ENCODE results near the gene IKBKG.
"Not testable (repeated sequence)": the region's sequence is repeated elsewhere in the genome, so short reads cannot be mapped to it uniquely, and the experiment has no call there.

IKBKG gene

GRCh38 chrX:154558896-154559295, 11.5 kb downstream of the IKBKG start:
- H3K4me3 ChIP-seq (ENCODE audit: low read length in 2 of 2); H3K14ac ChIP-seq (ENCODE audit: low read length); H2AFZ ChIP-seq (ENCODE audit: low read length); H2AK5ac ChIP-seq (ENCODE audit: low read depth, low read length); H3K27me3 ChIP-seq (ENCODE audit: control insufficient read depth in 3 of 3, insufficient read depth in 3 of 3, low read depth in 1 of 3, low read length in 3 of 3); H3K4me2 ChIP-seq (ENCODE audit: insufficient read depth, low read length, poor library complexity, severe bottlenecking); H3K9me3 ChIP-seq (replicated peaks in 1 of 2; ENCODE audit: control insufficient read depth in 2 of 2, insufficient read depth in 1 of 2, low read depth in 1 of 2, low read length in 2 of 2); H3K4ac ChIP-seq (ENCODE audit: low read length); H2BK120ac ChIP-seq (ENCODE audit: low read depth, low read length); H2BK12ac ChIP-seq (ENCODE audit: low read length); H2BK15ac ChIP-seq (ENCODE audit: low read length); H3K27ac ChIP-seq (replicated peaks; ENCODE audit: low read length); H4K8ac ChIP-seq (ENCODE audit: low read depth, low read length); DNase-seq (ENCODE audit: low spot score); H3K18ac ChIP-seq (ENCODE audit: low read length); H3K36me3 ChIP-seq (replicated peaks in 1 of 2; ENCODE audit: control insufficient read depth in 2 of 2, insufficient read depth in 2 of 2, low read length in 2 of 2); H3K79me1 ChIP-seq (ENCODE audit: low read depth, low read length); H4K91ac ChIP-seq (ENCODE audit: low read depth, low read length, poor library complexity); H3K23ac ChIP-seq (ENCODE audit: low read depth, low read length, poor library complexity); H3K4me1 ChIP-seq (ENCODE audit: control insufficient read depth in 2 of 2, insufficient read depth in 1 of 2, low read depth in 1 of 2, low read length in 2 of 2); H2BK5ac ChIP-seq (ENCODE audit: low read length); H3K9ac ChIP-seq (ENCODE audit: low read depth, low read length, poor library complexity): not testable (repeated sequence)
- WGBS, 2 donors (ENCODE audit: extremely low coverage in 2 of 2, insufficient read length in 2 of 2, insufficient replicate concordance in 1 of 2), result no CpG with 5 or more reads among the region's 21 CpGs

DNA sequence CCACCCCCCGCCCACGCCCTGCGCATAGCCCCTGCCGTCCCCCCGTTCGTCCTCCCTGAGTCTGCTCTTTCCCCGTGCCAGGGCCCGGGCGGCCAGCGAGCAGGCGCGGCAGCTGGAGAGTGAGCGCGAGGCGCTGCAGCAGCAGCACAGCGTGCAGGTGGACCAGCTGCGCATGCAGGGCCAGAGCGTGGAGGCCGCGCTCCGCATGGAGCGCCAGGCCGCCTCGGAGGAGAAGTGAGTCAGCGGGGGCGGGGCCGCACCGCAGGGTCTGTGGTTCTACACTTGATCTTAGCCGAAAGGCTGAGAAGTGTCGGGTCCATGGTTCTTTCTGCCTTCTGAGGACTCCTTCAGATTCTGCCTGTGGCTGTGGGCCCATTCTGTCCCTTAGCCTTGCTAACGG, 12.9 kb downstream of the IKBKG start:
- H3K18ac ChIP-seq (ENCODE audit: low read length), result not testable (repeated sequence)

DNA sequence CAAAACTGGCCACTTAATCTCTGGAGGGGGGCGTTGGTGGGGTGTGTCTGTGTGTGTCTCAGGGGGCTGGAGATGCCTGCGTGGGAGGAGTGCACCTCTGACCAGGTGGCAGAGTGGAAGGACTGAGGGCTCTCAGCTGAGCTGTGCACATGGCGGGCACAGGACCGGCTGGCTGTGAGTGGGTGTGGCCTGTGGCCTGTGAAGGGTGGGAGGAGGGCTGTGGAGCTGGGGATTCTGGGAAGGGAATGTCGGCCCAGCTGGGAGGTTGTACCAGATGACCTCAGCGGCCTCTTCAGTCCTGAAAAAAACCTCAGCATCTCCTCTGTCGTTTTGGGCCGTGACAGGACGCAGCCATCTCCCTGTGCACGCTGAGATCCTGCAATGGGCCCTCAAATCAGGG, 14.9 kb downstream of the IKBKG start:
- H3K27me3 ChIP-seq (ENCODE audit: control insufficient read depth in 3 of 3, insufficient read depth in 3 of 3, low read depth in 1 of 3, low read length in 3 of 3); H3K14ac ChIP-seq (ENCODE audit: low read length); DNase-seq (ENCODE audit: low spot score); H3K23ac ChIP-seq (ENCODE audit: low read depth, low read length, poor library complexity); H3K36me3 ChIP-seq (replicated peaks in 1 of 2; ENCODE audit: control insufficient read depth in 2 of 2, insufficient read depth in 2 of 2, low read length in 2 of 2); H2BK12ac ChIP-seq (ENCODE audit: low read length); H2BK15ac ChIP-seq (ENCODE audit: low read length); H2BK5ac ChIP-seq (ENCODE audit: low read length); H3K9me3 ChIP-seq (replicated peaks in 1 of 2; ENCODE audit: control insufficient read depth in 2 of 2, insufficient read depth in 1 of 2, low read depth in 1 of 2, low read length in 2 of 2); H3K4ac ChIP-seq (ENCODE audit: low read length); H4K91ac ChIP-seq (ENCODE audit: low read depth, low read length, poor library complexity); H3K4me2 ChIP-seq (ENCODE audit: insufficient read depth, low read length, poor library complexity, severe bottlenecking); H2BK120ac ChIP-seq (ENCODE audit: low read depth, low read length); H2AFZ ChIP-seq (ENCODE audit: low read length); H3K79me1 ChIP-seq (ENCODE audit: low read depth, low read length); H3K4me3 ChIP-seq (ENCODE audit: low read length in 2 of 2); H2AK5ac ChIP-seq (ENCODE audit: low read depth, low read length); H3K4me1 ChIP-seq (ENCODE audit: control insufficient read depth in 2 of 2, insufficient read depth in 1 of 2, low read depth in 1 of 2, low read length in 2 of 2); H3K18ac ChIP-seq (ENCODE audit: low read length); H3K9ac ChIP-seq (ENCODE audit: low read depth, low read length, poor library complexity); H3K27ac ChIP-seq (replicated peaks; ENCODE audit: low read length); H4K8ac ChIP-seq (ENCODE audit: low read depth, low read length): not testable (repeated sequence)
- no CpG with 5 or more reads among the region's 10 CpGs for WGBS, 2 donors (ENCODE audit: extremely low coverage in 2 of 2, insufficient read length in 2 of 2, insufficient replicate concordance in 1 of 2)

More for the DNA sequence above, 12.9 kb downstream of the IKBKG start:
- H3K4me3 ChIP-seq (ENCODE audit: low read length in 2 of 2); H3K4ac ChIP-seq (ENCODE audit: low read length); H2AFZ ChIP-seq (ENCODE audit: low read length); H3K14ac ChIP-seq (ENCODE audit: low read length); H3K23ac ChIP-seq (ENCODE audit: low read depth, low read length, poor library complexity); H2BK5ac ChIP-seq (ENCODE audit: low read length); H3K27me3 ChIP-seq (ENCODE audit: control insufficient read depth in 3 of 3, insufficient read depth in 3 of 3, low read depth in 1 of 3, low read length in 3 of 3); H2AK5ac ChIP-seq (ENCODE audit: low read depth, low read length); H3K4me1 ChIP-seq (ENCODE audit: control insufficient read depth in 2 of 2, insufficient read depth in 1 of 2, low read depth in 1 of 2, low read length in 2 of 2); H3K27ac ChIP-seq (replicated peaks; ENCODE audit: low read length); H4K91ac ChIP-seq (ENCODE audit: low read depth, low read length, poor library complexity); H3K79me1 ChIP-seq (ENCODE audit: low read depth, low read length); H3K36me3 ChIP-seq (replicated peaks in 1 of 2; ENCODE audit: control insufficient read depth in 2 of 2, insufficient read depth in 2 of 2, low read length in 2 of 2); H3K4me2 ChIP-seq (ENCODE audit: insufficient read depth, low read length, poor library complexity, severe bottlenecking); H3K9me3 ChIP-seq (replicated peaks in 1 of 2; ENCODE audit: control insufficient read depth in 2 of 2, insufficient read depth in 1 of 2, low read depth in 1 of 2, low read length in 2 of 2); H2BK120ac ChIP-seq (ENCODE audit: low read depth, low read length); H4K8ac ChIP-seq (ENCODE audit: low read depth, low read length); H2BK15ac ChIP-seq (ENCODE audit: low read length); DNase-seq (ENCODE audit: low spot score); H2BK12ac ChIP-seq (ENCODE audit: low read length); H3K9ac ChIP-seq (ENCODE audit: low read depth, low read length, poor library complexity): not testable (repeated sequence)
- no CpG with 5 or more reads among the region's 31 CpGs for WGBS, 2 donors (ENCODE audit: extremely low coverage in 2 of 2, insufficient read length in 2 of 2, insufficient replicate concordance in 1 of 2)

- not testable (repeated sequence) for H3K36me3 ChIP-seq (replicated peaks in 1 of 2; ENCODE audit: control insufficient read depth in 2 of 2, insufficient read depth in 2 of 2, low read length in 2 of 2); H3K4me1 ChIP-seq (ENCODE audit: control insufficient read depth in 2 of 2, insufficient read depth in 1 of 2, low read depth in 1 of 2, low read length in 2 of 2); H3K23ac ChIP-seq (ENCODE audit: low read depth, low read length, poor library complexity); H3K14ac ChIP-seq (ENCODE audit: low read length); H3K4ac ChIP-seq (ENCODE audit: low read length); H3K79me1 ChIP-seq (ENCODE audit: low read depth, low read length); DNase-seq (ENCODE audit: low spot score); H3K9ac ChIP-seq (ENCODE audit: low read depth, low read length, poor library complexity); H3K4me2 ChIP-seq (ENCODE audit: insufficient read depth, low read length, poor library complexity, severe bottlenecking); H2AK5ac ChIP-seq (ENCODE audit: low read depth, low read length); H3K27ac ChIP-seq (replicated peaks; ENCODE audit: low read length); H2BK120ac ChIP-seq (ENCODE audit: low read depth, low read length); H2BK12ac ChIP-seq (ENCODE audit: low read length); H3K27me3 ChIP-seq (ENCODE audit: control insufficient read depth in 3 of 3, insufficient read depth in 3 of 3, low read depth in 1 of 3, low read length in 3 of 3); H2BK15ac ChIP-seq (ENCODE audit: low read length); H3K4me3 ChIP-seq (ENCODE audit: low read length in 2 of 2); H4K91ac ChIP-seq (ENCODE audit: low read depth, low read length, poor library complexity); H2AFZ ChIP-seq (ENCODE audit: low read length); H3K9me3 ChIP-seq (replicated peaks in 1 of 2; ENCODE audit: control insufficient read depth in 2 of 2, insufficient read depth in 1 of 2, low read depth in 1 of 2, low read length in 2 of 2); H2BK5ac ChIP-seq (ENCODE audit: low read length); H3K18ac ChIP-seq (ENCODE audit: low read length); H4K8ac ChIP-seq (ENCODE audit: low read depth, low read length)
- no CpG with 5 or more reads among the region's 11 CpGs for WGBS, 2 donors (ENCODE audit: extremely low coverage in 2 of 2, insufficient read length in 2 of 2, insufficient replicate concordance in 1 of 2)
Observed at GRCh38 chrX:154570361-154570760, 22.9 kb downstream of the IKBKG start.

Measured in neuronal stem cell (in vitro differentiated cells).